Astrocyte (in vitro differentiated cells and primary cell): ENCODE results near the gene PSENEN. TPM values are rescaled to one million over a fixed set of nuclear protein-coding genes. Genes with fewer than 3 reads are reported as not detected.

Source experiments
- DNase-seq: peaks from one replicate; pipeline ENCODE4 v3.0.0-alpha.2; 2010; ENCODE audit warnings: low read depth
- FAIRE-seq: peaks from 2 replicates; lab custom pipeline; 2011; peaks lifted over from hg19 to GRCh38; lab: Jason Lieb, UNC
- H2AFZ ChIP-seq: 2 replicates; pipeline ENCODE4 v1.6.0; 2012; ENCODE audit warnings: low read depth, low read length, inconsistent platforms
- H3K27ac ChIP-seq: 2 replicates; pipeline ENCODE4 v1.5.1; 2011; ENCODE audit warnings: low read depth, low read length, inconsistent platforms
- H3K27me3 ChIP-seq: 2 replicates; pipeline ENCODE4 v1.6.0; 2011; ENCODE audit warnings: low read length, inconsistent platforms; ENCODE audit not compliant: insufficient read depth
- H3K36me3 ChIP-seq: 2 replicates; pipeline ENCODE4 v1.5.1; 2011; ENCODE audit warnings: low read length, inconsistent platforms; ENCODE audit not compliant: insufficient read depth
- H3K4me1 ChIP-seq: 2 replicates; pipeline ENCODE4 v1.5.1; 2011; ENCODE audit warnings: low read length, inconsistent platforms; ENCODE audit not compliant: insufficient read depth
- H3K4me2 ChIP-seq: 2 replicates; pipeline ENCODE4 v1.6.0; 2012; ENCODE audit warnings: low read length, inconsistent platforms
- H3K4me3 ChIP-seq: 2 replicates; pipeline ENCODE4 v1.5.1; 2011; ENCODE audit warnings: low read depth, mild to moderate bottlenecking, low read length, inconsistent platforms; ENCODE audit not compliant: insufficient read depth
- H3K79me2 ChIP-seq: 2 replicates; pipeline ENCODE4 v1.6.0; 2012; ENCODE audit warnings: mild to moderate bottlenecking, low read length, inconsistent platforms; ENCODE audit not compliant: insufficient read depth
- H3K9ac ChIP-seq: 2 replicates; pipeline ENCODE4 v1.6.0; 2012; ENCODE audit warnings: mild to moderate bottlenecking, low read length, inconsistent platforms
- H3K9me3 ChIP-seq: 2 replicates; pipeline ENCODE4 v1.5.1; 2012; ENCODE audit warnings: low read depth, mild to moderate bottlenecking, low read length, inconsistent platforms; ENCODE audit not compliant: insufficient read depth
- H4K20me1 ChIP-seq: 2 replicates; pipeline ENCODE4 v1.6.0; 2012; ENCODE audit warnings: low read length, inconsistent platforms; ENCODE audit not compliant: insufficient read depth
- H3K27ac Mint-ChIP-seq: one replicate; pipeline ENCODE4 v1.8.0; 2021; ENCODE audit warnings: mild to moderate bottlenecking, mixed read lengths; ENCODE audit not compliant: unreplicated experiment
- H3K27me3 Mint-ChIP-seq: one replicate; pipeline ENCODE4 v1.8.0; 2021; ENCODE audit warnings: low read depth, mixed read lengths; ENCODE audit not compliant: unreplicated experiment
- H3K36me3 Mint-ChIP-seq: one replicate; pipeline ENCODE4 v1.8.0; 2021; ENCODE audit warnings: low read depth, mixed read lengths; ENCODE audit not compliant: unreplicated experiment
- H3K4me1 Mint-ChIP-seq: one replicate; pipeline ENCODE4 v1.8.0; 2021; ENCODE audit warnings: low read depth, mixed read lengths; ENCODE audit not compliant: unreplicated experiment
- H3K4me3 Mint-ChIP-seq: one replicate; pipeline ENCODE4 v1.8.0; 2021; ENCODE audit warnings: mild to moderate bottlenecking, moderate library complexity, mixed read lengths; ENCODE audit not compliant: unreplicated experiment
- H3K9me3 Mint-ChIP-seq: one replicate; pipeline ENCODE4 v1.8.0; 2021; ENCODE audit warnings: mild to moderate bottlenecking, mixed read lengths; ENCODE audit not compliant: unreplicated experiment
- EZH2 ChIP-seq: IDR thresholded peaks from 2 replicates; pipeline ENCODE4 v1.6.1; 2012; ENCODE audit warnings: mild to moderate bottlenecking, low read length, inconsistent platforms; ENCODE audit not compliant: insufficient read depth
- total RNA-seq: library from RNA; stranded (reverse); gene quantifications from 2 replicates; pipeline ENCODE4 v1.2.1, GENCODE V29; 2021
- TF ChIP-seq, protein P1 (sequence below): IDR thresholded peaks from 2 replicates; pipeline ENCODE4 v1.5.1; 2011; ENCODE audit warnings: low read depth, mild to moderate bottlenecking, inconsistent platforms, low read length, moderate library complexity; ENCODE audit not compliant: insufficient read depth

PSENEN gene
- total RNA-seq, 1 donor from 2014 or later = 100 TPM

DNA sequence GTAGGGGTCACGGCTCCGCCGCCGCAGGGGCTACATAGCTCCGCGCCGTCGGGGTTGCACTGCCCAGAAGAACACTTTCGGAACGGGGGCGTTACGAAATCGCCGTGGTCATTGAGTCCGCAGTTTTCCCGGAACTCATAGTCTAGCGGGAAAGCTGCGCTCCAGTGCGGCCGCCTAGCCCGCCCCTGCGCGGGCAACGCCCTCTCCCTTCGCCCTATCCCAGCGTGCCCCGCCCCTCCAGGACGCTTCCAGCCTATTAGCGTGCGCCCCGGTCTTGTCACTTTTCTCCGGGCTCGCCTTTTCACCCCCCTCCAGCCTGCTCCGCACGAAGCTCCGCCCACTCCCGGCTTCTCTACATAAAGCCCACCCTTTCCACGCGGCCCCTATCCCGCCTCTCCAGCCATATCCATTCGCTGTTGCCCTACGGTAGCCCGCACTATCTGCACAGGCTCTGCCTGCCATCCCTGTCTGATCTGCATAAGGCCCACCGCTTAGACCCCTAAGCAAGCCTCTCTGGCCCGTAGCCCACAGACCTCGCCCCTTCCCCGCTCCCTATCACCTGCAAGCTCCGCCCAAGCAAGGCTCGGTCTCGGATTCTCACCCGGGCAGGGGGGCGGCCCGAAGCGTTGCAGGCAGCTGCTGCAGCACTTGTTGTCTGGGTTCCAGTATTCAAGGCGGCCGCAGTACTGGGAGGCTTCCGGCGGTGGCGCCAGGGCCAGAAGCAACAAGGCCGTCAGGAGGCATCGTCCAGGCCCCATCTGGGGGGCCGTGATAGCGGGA lies 4.8 kb upstream of the PSENEN start:
- FAIRE-seq = no peak

GRCh38 chr19:35741203-35741515 lies 4.3 kb upstream of the PSENEN start:
- no peak for FAIRE-seq
- peak overlapping the region; percentile 80 for H2AFZ ChIP-seq

More for the DNA sequence above, 4.8 kb upstream of the PSENEN start:
- peak overlapping the region; percentile 82 for H3K4me3 Mint-ChIP-seq
- Histone ChIP-seq H3K27me3 (no peaks in the 10 kb centered on the region), H3K4me3 (peak overlapping the region; percentile 73), H3K79me2 (peaks cover 2% of the 10 kb centered on the region), H3K27ac (peak overlapping the region; percentile 16), H3K36me3 (peaks cover 8% of the 10 kb centered on the region), H2AFZ (peak overlapping the region; percentile 80), H3K9ac (peak overlapping the region; percentile 75), H3K9me3 (no peaks in the 10 kb centered on the region), H4K20me1 (peaks cover 14% of the 10 kb centered on the region), H3K4me2 (peak overlapping the region; percentile 100), H3K4me1 (peaks cover 5% of the 10 kb centered on the region)
- TF ChIP-seq, protein P1, sequence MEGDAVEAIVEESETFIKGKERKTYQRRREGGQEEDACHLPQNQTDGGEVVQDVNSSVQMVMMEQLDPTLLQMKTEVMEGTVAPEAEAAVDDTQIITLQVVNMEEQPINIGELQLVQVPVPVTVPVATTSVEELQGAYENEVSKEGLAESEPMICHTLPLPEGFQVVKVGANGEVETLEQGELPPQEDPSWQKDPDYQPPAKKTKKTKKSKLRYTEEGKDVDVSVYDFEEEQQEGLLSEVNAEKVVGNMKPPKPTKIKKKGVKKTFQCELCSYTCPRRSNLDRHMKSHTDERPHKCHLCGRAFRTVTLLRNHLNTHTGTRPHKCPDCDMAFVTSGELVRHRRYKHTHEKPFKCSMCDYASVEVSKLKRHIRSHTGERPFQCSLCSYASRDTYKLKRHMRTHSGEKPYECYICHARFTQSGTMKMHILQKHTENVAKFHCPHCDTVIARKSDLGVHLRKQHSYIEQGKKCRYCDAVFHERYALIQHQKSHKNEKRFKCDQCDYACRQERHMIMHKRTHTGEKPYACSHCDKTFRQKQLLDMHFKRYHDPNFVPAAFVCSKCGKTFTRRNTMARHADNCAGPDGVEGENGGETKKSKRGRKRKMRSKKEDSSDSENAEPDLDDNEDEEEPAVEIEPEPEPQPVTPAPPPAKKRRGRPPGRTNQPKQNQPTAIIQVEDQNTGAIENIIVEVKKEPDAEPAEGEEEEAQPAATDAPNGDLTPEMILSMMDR = no peak
- TF ChIP-seq EZH2 = no peak
- peak overlapping the region; percentile 18 for H3K27ac Mint-ChIP-seq
- no peaks in the 10 kb centered on the region for H3K4me1 Mint-ChIP-seq
- H3K9me3 Mint-ChIP-seq = no peaks in the 10 kb centered on the region
- peak; percentile 89 for DNase-seq
- H3K36me3 Mint-ChIP-seq = peaks cover 8% of the 10 kb centered on the region
- H3K27me3 Mint-ChIP-seq = no peaks in the 10 kb centered on the region

More at GRCh38 chr19:35741203-35741515, 4.3 kb upstream of the PSENEN start:
- Histone ChIP-seq H3K4me1 (peaks cover 7% of the 10 kb centered on the region), H3K79me2 (peaks cover 7% of the 10 kb centered on the region), H3K4me3 (peak overlapping the region; percentile 73), H3K27ac (peak overlapping the region; percentile 16), H4K20me1 (peaks cover 12% of the 10 kb centered on the region), H3K36me3 (peaks cover 8% of the 10 kb centered on the region), H3K9me3 (no peaks in the 10 kb centered on the region), H3K9ac (peak overlapping the region; percentile 75), H3K4me2 (peak overlapping the region; percentile 100), H3K27me3 (no peaks in the 10 kb centered on the region)
- H3K27ac Mint-ChIP-seq = peak overlapping the region; percentile 18
- TF ChIP-seq EZH2 = no peak
- TF ChIP-seq, protein P1 = no peak
- peak overlapping the region; percentile 82 for H3K4me3 Mint-ChIP-seq
- H3K9me3 Mint-ChIP-seq = no peaks in the 10 kb centered on the region
- DNase-seq = no peak
- H3K27me3 Mint-ChIP-seq = no peaks in the 10 kb centered on the region
- no peaks in the 10 kb centered on the region for H3K4me1 Mint-ChIP-seq
- peaks cover 8% of the 10 kb centered on the region for H3K36me3 Mint-ChIP-seq
